Osteoblast (primary cell): ENCODE data around the gene TPPP3. TPM values are rescaled to one million over a fixed set of nuclear protein-coding genes. Genes with fewer than 3 reads are reported as not detected.

ENCODE experiments used
- DNase-seq: peaks from one replicate; pipeline ENCODE4 v3.0.0; 2011; ENCODE audit warnings: low spot score, mixed read lengths; ENCODE audit not compliant: insufficient read length; ENCODE audit errors: missing footprints
- H2AFZ ChIP-seq: 2 replicates; pipeline ENCODE4 v1.6.0; 2011; ENCODE audit warnings: mild to moderate bottlenecking, low read length
- H3K27ac ChIP-seq: 2 replicates; pipeline ENCODE4 v1.5.1; 2011; ENCODE audit warnings: mild to moderate bottlenecking, low read depth, low read length, moderate library complexity
- H3K27me3 ChIP-seq: 2 replicates; pipeline ENCODE4 v1.6.0; 2012; ENCODE audit warnings: mild to moderate bottlenecking, control low read depth, inconsistent platforms, low read length, moderate library complexity; ENCODE audit not compliant: insufficient read depth
- H3K36me3 ChIP-seq: 2 replicates; pipeline ENCODE4 v1.5.1; 2011; ENCODE audit warnings: mild to moderate bottlenecking, low read length, control low read depth, moderate library complexity; ENCODE audit not compliant: insufficient read depth
- H3K4me1 ChIP-seq: 2 replicates; pipeline ENCODE4 v1.5.1; 2011; ENCODE audit warnings: mild to moderate bottlenecking, low read length, control low read depth, moderate library complexity; ENCODE audit not compliant: insufficient read depth
- H3K4me2 ChIP-seq: 2 replicates; pipeline ENCODE4 v1.6.0; 2011; ENCODE audit warnings: mild to moderate bottlenecking, low read length; ENCODE audit not compliant: insufficient read depth
- H3K4me3 ChIP-seq: fragments of 200-600 bp; sonication (generic); 3 replicates; pipeline ENCODE4 v1.5.1; 2012; ENCODE audit warnings: mild to moderate bottlenecking, low read length, inconsistent platforms; ENCODE audit not compliant: insufficient read depth
- H3K79me2 ChIP-seq: 2 replicates; pipeline ENCODE4 v1.6.0; 2012; ENCODE audit warnings: mild to moderate bottlenecking, low read length, control low read depth, inconsistent platforms; ENCODE audit not compliant: insufficient read depth
- H3K9me3 ChIP-seq: 2 replicates; pipeline ENCODE4 v1.5.1; 2011; ENCODE audit warnings: low read depth, low read length, control low read depth
- H4K20me1 ChIP-seq: 2 replicates; pipeline ENCODE4 v1.6.0; 2012; ENCODE audit warnings: mild to moderate bottlenecking, low read length, control low read depth; ENCODE audit not compliant: insufficient read depth
- CTCF ChIP-seq: IDR thresholded peaks from 2 replicates; pipeline ENCODE4 v1.5.1; 2011; ENCODE audit warnings: mild to moderate bottlenecking, low read depth, low read length, moderate library complexity; ENCODE audit errors: extremely low read depth
- total RNA-seq: library from RNA; depleted of rRNA; stranded (reverse); fragments of >200 nt; gene quantifications from 2 replicates; pipeline ENCODE4 v1.2.3, GENCODE V29; 2012

The TPPP3 gene
- total RNA-seq, 1 donor, result 0.72 TPM

GRCh38 chr16:67397036-67397801, 3.9 kb upstream of the TPPP3 start:
- peak; percentile 83 for DNase-seq
- no peak for TF ChIP-seq CTCF
- H3K36me3 ChIP-seq, result no peaks in the 10 kb centered on the region
- peaks cover 4% of the 10 kb centered on the region for H4K20me1 ChIP-seq
- no peak overlapping the region for H3K4me2 ChIP-seq
- H3K9me3 ChIP-seq, result no peaks in the 10 kb centered on the region
- no peak overlapping the region for H3K27ac ChIP-seq
- H2AFZ ChIP-seq, result no peak overlapping the region
- H3K4me3 ChIP-seq, result no peak overlapping the region
- peaks cover 19% of the 10 kb centered on the region for H3K4me1 ChIP-seq
- H3K27me3 ChIP-seq, result peaks cover 19% of the 10 kb centered on the region
- no peaks in the 10 kb centered on the region for H3K79me2 ChIP-seq

- peak; percentile 97 for DNase-seq
- H3K4me1 ChIP-seq, result peaks cover 19% of the 10 kb centered on the region
- no peaks in the 10 kb centered on the region for H3K79me2 ChIP-seq
- no peak overlapping the region for H3K27ac ChIP-seq
- peaks cover 19% of the 10 kb centered on the region for H3K27me3 ChIP-seq
- H3K36me3 ChIP-seq, result no peaks in the 10 kb centered on the region
- TF ChIP-seq CTCF, result no peak
- no peak overlapping the region for H3K4me2 ChIP-seq
- no peaks in the 10 kb centered on the region for H3K9me3 ChIP-seq
- no peak overlapping the region for H2AFZ ChIP-seq
- peaks cover 4% of the 10 kb centered on the region for H4K20me1 ChIP-seq
- H3K4me3 ChIP-seq, result no peak overlapping the region
These were observed 3.1 kb upstream of the TPPP3 start for GRCh38 chr16:67396159-67397035.

- TF ChIP-seq CTCF, result no peak
- peak; percentile 94 for DNase-seq
- peaks cover 19% of the 10 kb centered on the region for H3K27me3 ChIP-seq
- H3K4me3 ChIP-seq, result no peak overlapping the region
- H3K79me2 ChIP-seq, result no peaks in the 10 kb centered on the region
- H3K36me3 ChIP-seq, result no peaks in the 10 kb centered on the region
- no peak overlapping the region for H2AFZ ChIP-seq
- no peaks in the 10 kb centered on the region for H3K9me3 ChIP-seq
- H4K20me1 ChIP-seq, result peaks cover 4% of the 10 kb centered on the region
- no peak overlapping the region for H3K27ac ChIP-seq
- no peak overlapping the region for H3K4me2 ChIP-seq
- H3K4me1 ChIP-seq, result peaks cover 19% of the 10 kb centered on the region
These were observed 2.3 kb upstream of the TPPP3 start for GRCh38 chr16:67395458-67396158.
